DOHH2 (cell line): ENCODE data around the gene NHLH1.

Experiments used
- CTCF ChIP-seq: fragments of 200-600 bp; sonication (generic); IDR thresholded peaks from one replicate; pipeline ENCODE4 v1.5.1; 2014; ENCODE audit warnings: antibody characterized with exemption, mild to moderate bottlenecking, low read depth, low read length; ENCODE audit not compliant: poor library complexity, severe bottlenecking
- EZH2phosphoT487 ChIP-seq: fragments of 200-600 bp; sonication (generic); IDR thresholded peaks from 2 replicates; pipeline ENCODE4 v1.6.1; 2017; ENCODE audit warnings: borderline replicate concordance, mild to moderate bottlenecking, antibody characterized with exemption, low read length, moderate library complexity, mixed read lengths

DNA sequence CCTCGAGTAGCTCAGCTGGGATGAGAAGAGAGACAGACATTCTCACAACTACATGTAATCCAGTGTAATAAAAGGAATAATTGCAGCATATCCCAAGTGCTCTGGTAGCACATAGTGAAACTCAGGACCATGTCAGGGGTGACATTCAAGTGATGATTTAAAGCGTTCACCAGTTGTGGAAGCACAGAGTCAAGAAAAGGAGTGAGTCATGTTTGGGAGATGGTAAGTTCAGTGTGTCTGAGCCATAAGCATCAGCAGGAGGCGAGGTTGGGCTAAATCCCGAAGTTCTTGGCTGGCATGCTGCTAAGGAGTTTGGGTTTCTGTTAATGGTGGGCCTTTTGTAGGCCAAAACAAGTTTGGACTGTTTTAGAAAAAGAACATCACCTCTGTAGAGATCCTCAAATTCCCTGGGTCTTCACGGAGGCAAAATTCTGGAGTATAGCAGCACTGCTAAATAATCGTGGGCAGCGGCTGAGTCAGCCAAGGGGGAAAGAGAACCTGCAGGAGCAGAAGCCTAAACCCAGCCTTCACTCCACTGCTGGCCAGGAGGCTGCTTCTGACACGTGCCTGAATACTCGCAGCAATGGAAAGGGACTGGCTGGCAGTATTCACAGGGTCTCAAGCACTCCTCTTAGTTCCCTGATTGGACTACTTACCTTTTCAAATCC, 7.2 kb upstream of the NHLH1 start:
- no peak for TF ChIP-seq CTCF
- no peak for TF ChIP-seq EZH2phosphoT487
